Fibroblast of gingiva (primary cell): ENCODE results near the gene EID2.

Source experiments
- DNase-seq: peaks from one replicate; pipeline ENCODE4 v3.0.0-alpha.2; 2011; ENCODE audit warnings: low read depth

Gene EID2

GRCh38 chr19:39501340-39501739 is 38.6 kb downstream of the EID2 start:
- DNase-seq = no peak

- DNase-seq = no peak
These were observed 39.4 kb downstream of the EID2 start for GRCh38 chr19:39500543-39500942.

- no peak for DNase-seq
These were observed 40.0 kb downstream of the EID2 start for GRCh38 chr19:39499932-39500331.

GRCh38 chr19:39498798-39499642 is 40.9 kb downstream of the EID2 start, which contains the start of gene DLL3:
TSS of gene DLL3 (plus strand) at chr19:39498947. CDS start at chr19:39498975, 28 bp downstream.
- no peak for DNase-seq

- no peak for DNase-seq
These were observed 41.8 kb downstream of the EID2 start for GRCh38 chr19:39497996-39498797.

- DNase-seq = no peak
These were observed 42.3 kb downstream of the EID2 start for GRCh38 chr19:39497701-39497995.

GRCh38 chr19:39496063-39496462 is 43.9 kb downstream of the EID2 start:
- no peak for DNase-seq

- DNase-seq = no peak
These were observed 45.3 kb downstream of the EID2 start for GRCh38 chr19:39494661-39495060.

GRCh38 chr19:39492788-39493187 is 47.2 kb downstream of the EID2 start:
- DNase-seq = no peak

GRCh38 chr19:39492225-39492624 is 47.7 kb downstream of the EID2 start:
- no peak for DNase-seq

GRCh38 chr19:39489756-39490155 is 50.2 kb downstream of the EID2 start:
- DNase-seq = no peak
